Measurements from ENCODE around the gene CMTM3. TPM values are rescaled to one million over a fixed set of nuclear protein-coding genes. Genes with fewer than 3 reads are reported as not detected.
"Not testable (repeated sequence)": the region's sequence is repeated elsewhere in the genome, so short reads cannot be mapped to it uniquely, and the experiment has no call there.

CMTM3 gene
- total RNA-seq, 1 experiment from 2014 or later, result 25.5 TPM

DNA sequence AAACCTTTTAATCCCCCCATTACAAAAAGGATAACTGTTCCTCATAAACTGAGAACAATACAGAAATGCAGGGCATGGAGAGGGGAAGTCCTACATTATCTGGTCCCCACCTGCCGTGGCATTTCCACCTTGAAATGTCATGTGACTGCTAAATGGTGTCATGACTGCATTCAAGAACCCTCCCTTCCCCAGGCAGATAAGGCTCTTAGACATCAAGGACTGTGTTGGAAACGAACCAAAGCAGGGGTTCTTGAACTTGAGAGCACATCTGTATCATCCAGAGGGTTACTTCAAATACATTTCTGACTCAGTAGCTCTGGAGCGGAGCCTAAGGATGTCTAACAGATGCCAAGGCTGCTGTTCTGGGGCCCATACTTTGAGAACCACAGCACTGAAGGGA is 18.4 kb downstream of the CMTM3 start:
- intact Hi-C loops (cut with micrococcal nuclease; ENCODE audit: unreplicated experiment), result no loop called here
- Histone ChIP-seq H3K9me3 (no peaks in the 10 kb centered on the region), H3K4me3 (ENCODE audit: low read depth, low read length) (no peak overlapping the region), H3K27me3 (replicated peaks; ENCODE audit: control insufficient read depth, insufficient read depth, low read length) (no peaks in the 10 kb centered on the region), H3K4me1 (no peaks in the 10 kb centered on the region), H3K36me3 (ENCODE audit: control insufficient read depth, insufficient read depth, low read length) (peaks cover 2% of the 10 kb centered on the region)
- no TSS peak for BruUV-seq (replicated peaks)
- Mint-ChIP-seq H3K9me3 (ENCODE audit: unreplicated experiment) (no peaks in the 10 kb centered on the region), H3K4me1 (ENCODE audit: low read depth, unreplicated experiment) (no peaks in the 10 kb centered on the region), H3K36me3 (ENCODE audit: insufficient read depth, unreplicated experiment) (peaks cover 46% of the 10 kb centered on the region), H3K4me3 (ENCODE audit: unreplicated experiment) (no peak overlapping the region), H3K27ac (ENCODE audit: unreplicated experiment) (no peak overlapping the region), H3K27me3 (ENCODE audit: insufficient read depth, unreplicated experiment) (no peaks in the 10 kb centered on the region)
- ChIA-PET POLR2A (no interaction called here), CTCF (no interaction called here)
- DNase-seq, result no peak
- TF ChIP-seq, protein P1, sequence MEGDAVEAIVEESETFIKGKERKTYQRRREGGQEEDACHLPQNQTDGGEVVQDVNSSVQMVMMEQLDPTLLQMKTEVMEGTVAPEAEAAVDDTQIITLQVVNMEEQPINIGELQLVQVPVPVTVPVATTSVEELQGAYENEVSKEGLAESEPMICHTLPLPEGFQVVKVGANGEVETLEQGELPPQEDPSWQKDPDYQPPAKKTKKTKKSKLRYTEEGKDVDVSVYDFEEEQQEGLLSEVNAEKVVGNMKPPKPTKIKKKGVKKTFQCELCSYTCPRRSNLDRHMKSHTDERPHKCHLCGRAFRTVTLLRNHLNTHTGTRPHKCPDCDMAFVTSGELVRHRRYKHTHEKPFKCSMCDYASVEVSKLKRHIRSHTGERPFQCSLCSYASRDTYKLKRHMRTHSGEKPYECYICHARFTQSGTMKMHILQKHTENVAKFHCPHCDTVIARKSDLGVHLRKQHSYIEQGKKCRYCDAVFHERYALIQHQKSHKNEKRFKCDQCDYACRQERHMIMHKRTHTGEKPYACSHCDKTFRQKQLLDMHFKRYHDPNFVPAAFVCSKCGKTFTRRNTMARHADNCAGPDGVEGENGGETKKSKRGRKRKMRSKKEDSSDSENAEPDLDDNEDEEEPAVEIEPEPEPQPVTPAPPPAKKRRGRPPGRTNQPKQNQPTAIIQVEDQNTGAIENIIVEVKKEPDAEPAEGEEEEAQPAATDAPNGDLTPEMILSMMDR (IDR thresholded peaks at IDR 0.05; ENCODE audit: insufficient read depth in 1 of 2, low read depth in 1 of 2, low read length in 1 of 2, severe bottlenecking in 1 of 2, unreplicated experiment in 1 of 2), result no peak

DNA sequence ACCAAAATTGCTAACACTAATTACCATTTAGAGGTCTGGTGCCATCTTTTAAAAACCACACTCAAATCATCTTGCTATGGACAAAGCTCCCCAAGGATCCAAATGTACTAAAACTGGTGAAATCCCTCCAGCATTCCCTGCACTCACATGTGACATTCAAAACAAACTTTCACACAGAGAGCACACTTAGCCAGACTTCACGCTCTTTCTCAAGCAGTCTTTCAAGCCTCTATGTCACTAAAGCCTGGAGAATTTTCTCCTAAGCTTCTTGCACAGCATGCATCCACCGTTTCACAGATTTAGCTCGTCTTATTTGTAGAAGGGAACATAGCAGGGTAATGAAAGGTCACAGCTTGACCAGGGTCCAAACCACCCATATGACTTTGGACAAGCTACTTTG is 19.3 kb downstream of the CMTM3 start:
- Histone ChIP-seq H3K9me3 (no peaks in the 10 kb centered on the region), H3K36me3 (ENCODE audit: control insufficient read depth, insufficient read depth, low read length) (peaks cover 2% of the 10 kb centered on the region; the same call in 1 of the 2 replicates), H3K27me3 (replicated peaks; ENCODE audit: control insufficient read depth, insufficient read depth, low read length) (no peaks in the 10 kb centered on the region), H3K4me3 (ENCODE audit: low read depth, low read length) (no peak overlapping the region), H3K4me1 (no peaks in the 10 kb centered on the region)
- Mint-ChIP-seq H3K9me3 (ENCODE audit: unreplicated experiment) (no peaks in the 10 kb centered on the region), H3K4me1 (ENCODE audit: low read depth, unreplicated experiment) (no peaks in the 10 kb centered on the region), H3K27me3 (ENCODE audit: insufficient read depth, unreplicated experiment) (no peaks in the 10 kb centered on the region), H3K4me3 (ENCODE audit: unreplicated experiment) (no peak overlapping the region), H3K36me3 (ENCODE audit: insufficient read depth, unreplicated experiment) (peaks cover 43% of the 10 kb centered on the region), H3K27ac (ENCODE audit: unreplicated experiment) (no peak overlapping the region)
- POLR2A ChIA-PET, result no interaction called here
- no peak for DNase-seq
- intact Hi-C loops (cut with micrococcal nuclease; ENCODE audit: unreplicated experiment), result no loop called here
- CTCF ChIA-PET, result no interaction called here
- TF ChIP-seq, protein P1 (IDR thresholded peaks at IDR 0.05; ENCODE audit: insufficient read depth in 1 of 2, low read depth in 1 of 2, low read length in 1 of 2, severe bottlenecking in 1 of 2, unreplicated experiment in 1 of 2), result no peak
- no TSS peak for BruUV-seq (replicated peaks)

DNA sequence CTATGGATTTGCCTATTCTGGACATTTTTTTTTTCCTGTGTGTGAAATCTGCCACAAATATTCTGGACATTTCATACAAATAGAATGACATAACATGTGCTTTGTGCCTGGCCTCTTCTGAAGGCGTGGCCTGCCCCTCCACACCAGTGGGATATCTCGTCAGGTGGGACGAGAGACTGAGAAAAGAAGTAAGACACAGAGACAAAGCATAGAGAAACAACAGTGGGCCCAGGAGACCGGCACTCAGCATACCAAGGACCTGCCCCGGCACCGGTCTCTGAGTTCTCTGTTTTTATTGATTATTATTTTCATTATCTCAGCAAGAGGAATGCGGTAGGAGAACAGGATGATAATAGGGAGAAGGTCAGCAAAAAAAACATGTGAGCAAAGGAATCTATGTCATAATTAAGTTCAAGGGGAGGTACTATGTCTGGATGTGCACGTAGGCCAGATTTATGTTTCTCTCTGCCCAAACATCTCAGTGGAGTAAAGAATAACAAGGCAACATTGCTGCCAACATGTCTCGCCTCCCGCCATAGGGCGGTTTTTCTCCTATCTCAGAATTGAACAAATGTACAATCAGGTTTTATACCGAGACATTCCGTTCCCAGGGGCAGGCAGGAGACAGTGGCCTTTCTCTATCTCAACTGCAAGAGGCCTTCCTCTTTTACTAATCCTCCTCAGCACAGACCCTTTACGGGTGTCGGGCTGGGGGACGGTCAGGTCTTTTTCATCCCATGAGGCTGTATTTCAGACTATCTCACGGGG is 23.3 kb downstream of the CMTM3 start:
- peaks cover 27% of the 10 kb centered on the region for H3K36me3 Mint-ChIP-seq (ENCODE audit: insufficient read depth, unreplicated experiment)
- CTCF ChIA-PET; H3K9me3 ChIP-seq; H3K36me3 ChIP-seq (ENCODE audit: control insufficient read depth, insufficient read depth, low read length); H3K27me3 Mint-ChIP-seq (ENCODE audit: insufficient read depth, unreplicated experiment); H3K27ac Mint-ChIP-seq (ENCODE audit: unreplicated experiment); H3K4me1 Mint-ChIP-seq (ENCODE audit: low read depth, unreplicated experiment); H3K4me3 Mint-ChIP-seq (ENCODE audit: unreplicated experiment); H3K27me3 ChIP-seq (replicated peaks; ENCODE audit: control insufficient read depth, insufficient read depth, low read length); intact Hi-C loops (cut with micrococcal nuclease; ENCODE audit: unreplicated experiment); DNase-seq; H3K4me3 ChIP-seq (ENCODE audit: low read depth, low read length); H3K4me1 ChIP-seq; POLR2A ChIA-PET; BruUV-seq (replicated peaks); H3K9me3 Mint-ChIP-seq (ENCODE audit: unreplicated experiment): not testable (repeated sequence)

Data from Caco-2 (cell line).